ENCODE measurements around the gene UCHL5.

Gene UCHL5

GRCh38 chr1:192978195-192978710 lies 80.9 kb downstream of the UCHL5 start:
- WGBS: 91% methylated on average over 8 of the region's 8 CpGs
- no peaks in the 10 kb centered on the region for H3K36me3 ChIP-seq (ENCODE audit: insufficient read depth, low read length)
- H3K9me3 ChIP-seq (ENCODE audit: insufficient read depth, low read depth, low read length): no peaks in the 10 kb centered on the region
- H3K9ac ChIP-seq (ENCODE audit: low read depth, low read length): no peak overlapping the region
- H3K27me3 ChIP-seq (ENCODE audit: insufficient read depth, low read length): no peaks in the 10 kb centered on the region
- H3K4me1 ChIP-seq (ENCODE audit: insufficient read depth, low read length): peaks cover 9% of the 10 kb centered on the region; the same call in 1 of the 2 replicates
- no peak overlapping the region for H3K4me3 ChIP-seq (ENCODE audit: low read length)
- H3K27ac ChIP-seq (ENCODE audit: low read depth, low read length): no peak overlapping the region

- Histone ChIP-seq H3K27ac (ENCODE audit: low read depth, low read length) (no peak overlapping the region), H3K4me3 (ENCODE audit: low read length) (no peak overlapping the region), H3K27me3 (ENCODE audit: insufficient read depth, low read length) (no peaks in the 10 kb centered on the region), H3K36me3 (ENCODE audit: insufficient read depth, low read length) (no peaks in the 10 kb centered on the region), H3K9me3 (ENCODE audit: insufficient read depth, low read depth, low read length) (no peaks in the 10 kb centered on the region), H3K9ac (ENCODE audit: low read depth, low read length) (no peak overlapping the region), H3K4me1 (ENCODE audit: insufficient read depth, low read length) (peaks cover 6% of the 10 kb centered on the region; the same call in 1 of the 2 replicates)
- 80% methylated on average over 8 of the region's 8 CpGs for WGBS
Measured at GRCh38 chr1:192977089-192977706, 82.0 kb downstream of the UCHL5 start.

- Histone ChIP-seq H3K9me3 (ENCODE audit: insufficient read depth, low read depth, low read length) (no peaks in the 10 kb centered on the region), H3K27me3 (ENCODE audit: insufficient read depth, low read length) (no peaks in the 10 kb centered on the region), H3K36me3 (ENCODE audit: insufficient read depth, low read length) (no peaks in the 10 kb centered on the region), H3K9ac (ENCODE audit: low read depth, low read length) (no peak overlapping the region), H3K4me3 (ENCODE audit: low read length) (no peak overlapping the region), H3K4me1 (ENCODE audit: insufficient read depth, low read length) (peaks cover 6% of the 10 kb centered on the region; the same call in 1 of the 2 replicates), H3K27ac (ENCODE audit: low read depth, low read length) (no peak overlapping the region)
- 62% methylated on average over 1 of the region's 2 CpGs for WGBS
Measured at GRCh38 chr1:192976576-192976975, 82.6 kb downstream of the UCHL5 start.

GRCh38 chr1:192974701-192975100 lies 84.5 kb downstream of the UCHL5 start:
- H3K27ac ChIP-seq (ENCODE audit: low read depth, low read length): no peak overlapping the region
- peaks cover 6% of the 10 kb centered on the region; the same call in 1 of the 2 replicates for H3K4me1 ChIP-seq (ENCODE audit: insufficient read depth, low read length)
- H3K36me3 ChIP-seq (ENCODE audit: insufficient read depth, low read length): no peaks in the 10 kb centered on the region
- H3K27me3 ChIP-seq (ENCODE audit: insufficient read depth, low read length): no peaks in the 10 kb centered on the region
- no peak overlapping the region for H3K4me3 ChIP-seq (ENCODE audit: low read length)
- no peaks in the 10 kb centered on the region for H3K9me3 ChIP-seq (ENCODE audit: insufficient read depth, low read depth, low read length)
- H3K9ac ChIP-seq (ENCODE audit: low read depth, low read length): no peak overlapping the region

GRCh38 chr1:192973988-192974387 lies 85.2 kb downstream of the UCHL5 start:
- H3K4me3 ChIP-seq (ENCODE audit: low read length): no peak overlapping the region
- WGBS: 98% methylated on average over 2 of the region's 2 CpGs
- H3K4me1 ChIP-seq (ENCODE audit: insufficient read depth, low read length): peaks cover 6% of the 10 kb centered on the region; the same call in 1 of the 2 replicates
- H3K9me3 ChIP-seq (ENCODE audit: insufficient read depth, low read depth, low read length): no peaks in the 10 kb centered on the region
- H3K27me3 ChIP-seq (ENCODE audit: insufficient read depth, low read length): no peaks in the 10 kb centered on the region
- H3K9ac ChIP-seq (ENCODE audit: low read depth, low read length): no peak overlapping the region
- no peak overlapping the region for H3K27ac ChIP-seq (ENCODE audit: low read depth, low read length)
- H3K36me3 ChIP-seq (ENCODE audit: insufficient read depth, low read length): no peaks in the 10 kb centered on the region

GRCh38 chr1:192973202-192973601 lies 86.0 kb downstream of the UCHL5 start:
- no peak overlapping the region for H3K4me3 ChIP-seq (ENCODE audit: low read length)
- peaks cover 6% of the 10 kb centered on the region; the same call in 1 of the 2 replicates for H3K4me1 ChIP-seq (ENCODE audit: insufficient read depth, low read length)
- H3K9ac ChIP-seq (ENCODE audit: low read depth, low read length): no peak overlapping the region
- no peaks in the 10 kb centered on the region for H3K9me3 ChIP-seq (ENCODE audit: insufficient read depth, low read depth, low read length)
- H3K27ac ChIP-seq (ENCODE audit: low read depth, low read length): no peak overlapping the region
- 91% methylated on average over 1 of the region's 1 CpG for WGBS
- no peaks in the 10 kb centered on the region for H3K27me3 ChIP-seq (ENCODE audit: insufficient read depth, low read length)
- H3K36me3 ChIP-seq (ENCODE audit: insufficient read depth, low read length): no peaks in the 10 kb centered on the region

- Histone ChIP-seq H3K4me3 (ENCODE audit: low read length) (no peak overlapping the region), H3K27ac (ENCODE audit: low read depth, low read length) (no peak overlapping the region), H3K4me1 (ENCODE audit: insufficient read depth, low read length) (no peaks in the 10 kb centered on the region), H3K27me3 (ENCODE audit: insufficient read depth, low read length) (no peaks in the 10 kb centered on the region), H3K36me3 (ENCODE audit: insufficient read depth, low read length) (no peaks in the 10 kb centered on the region), H3K9ac (ENCODE audit: low read depth, low read length) (no peak overlapping the region), H3K9me3 (ENCODE audit: insufficient read depth, low read depth, low read length) (no peaks in the 10 kb centered on the region)
- WGBS: 100% methylated on average over 1 of the region's 1 CpG
Measured at GRCh38 chr1:192969091-192969490, 90.1 kb downstream of the UCHL5 start.

DNA sequence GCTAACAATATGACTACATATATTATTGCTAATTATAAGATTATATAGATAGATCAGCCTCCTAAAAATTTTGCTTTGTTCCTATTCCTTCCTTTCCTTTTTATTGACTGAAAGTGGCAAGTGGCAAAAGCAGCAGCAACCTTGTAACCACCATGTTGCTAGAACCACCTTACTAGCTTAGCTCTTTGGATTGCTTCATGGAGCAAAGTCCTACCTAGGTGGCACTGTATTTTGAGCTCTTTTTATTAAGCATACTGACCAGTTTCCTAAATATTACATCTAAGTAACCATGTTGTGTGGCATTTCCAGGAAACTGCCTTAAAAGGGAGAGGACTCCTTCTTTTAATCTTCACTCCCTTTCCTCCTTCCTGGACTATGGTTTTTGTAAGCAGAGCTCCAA lies 90.8 kb downstream of the UCHL5 start:
- H3K27ac ChIP-seq (ENCODE audit: low read depth, low read length): no peak overlapping the region
- H3K9me3 ChIP-seq (ENCODE audit: insufficient read depth, low read depth, low read length): no peaks in the 10 kb centered on the region
- no peaks in the 10 kb centered on the region for H3K27me3 ChIP-seq (ENCODE audit: insufficient read depth, low read length)
- H3K36me3 ChIP-seq (ENCODE audit: insufficient read depth, low read length): no peaks in the 10 kb centered on the region
- H3K4me1 ChIP-seq (ENCODE audit: insufficient read depth, low read length): no peaks in the 10 kb centered on the region
- H3K4me3 ChIP-seq (ENCODE audit: low read length): no peak overlapping the region
- no peak overlapping the region for H3K9ac ChIP-seq (ENCODE audit: low read depth, low read length)

- Histone ChIP-seq H3K36me3 (ENCODE audit: insufficient read depth, low read length) (no peaks in the 10 kb centered on the region), H3K9ac (ENCODE audit: low read depth, low read length) (no peak overlapping the region), H3K4me1 (ENCODE audit: insufficient read depth, low read length) (no peaks in the 10 kb centered on the region), H3K9me3 (ENCODE audit: insufficient read depth, low read depth, low read length) (no peaks in the 10 kb centered on the region), H3K27me3 (ENCODE audit: insufficient read depth, low read length) (no peaks in the 10 kb centered on the region), H3K4me3 (ENCODE audit: low read length) (no peak overlapping the region), H3K27ac (ENCODE audit: low read depth, low read length) (no peak overlapping the region)
- WGBS: 60% methylated on average over 1 of the region's 1 CpG
Measured at GRCh38 chr1:192967901-192968300, 91.3 kb downstream of the UCHL5 start.

- Histone ChIP-seq H3K9ac (ENCODE audit: low read depth, low read length) (no peak overlapping the region), H3K4me3 (ENCODE audit: low read length) (no peak overlapping the region), H3K27me3 (ENCODE audit: insufficient read depth, low read length) (no peaks in the 10 kb centered on the region), H3K36me3 (ENCODE audit: insufficient read depth, low read length) (no peaks in the 10 kb centered on the region), H3K9me3 (ENCODE audit: insufficient read depth, low read depth, low read length) (no peaks in the 10 kb centered on the region), H3K4me1 (ENCODE audit: insufficient read depth, low read length) (no peaks in the 10 kb centered on the region), H3K27ac (ENCODE audit: low read depth, low read length) (no peak overlapping the region)
- 94% methylated on average over 2 of the region's 2 CpGs for WGBS
Measured at GRCh38 chr1:192967211-192967877, 91.8 kb downstream of the UCHL5 start.

DNA sequence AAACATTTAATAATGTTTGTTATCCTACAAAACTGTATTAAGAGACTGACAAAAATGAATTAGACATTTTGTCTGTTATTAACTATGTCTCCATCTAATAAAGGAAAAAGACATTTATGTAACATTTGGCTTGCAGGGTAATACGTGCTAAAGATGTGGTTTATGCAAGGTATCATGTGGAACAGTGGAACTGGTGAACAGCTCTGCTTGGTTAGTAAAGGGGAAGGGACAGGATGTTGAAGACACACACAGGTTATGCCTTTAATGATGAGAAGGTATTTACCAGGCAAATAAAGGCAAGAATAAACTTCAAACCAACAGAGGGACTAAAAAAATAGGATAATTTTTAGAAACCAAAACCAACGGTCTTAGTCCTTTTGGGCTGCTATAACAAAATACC lies 93.1 kb downstream of the UCHL5 start:
- no peak overlapping the region for H3K9ac ChIP-seq (ENCODE audit: low read depth, low read length)
- WGBS: 89% methylated on average over 2 of the region's 2 CpGs
- no peaks in the 10 kb centered on the region for H3K4me1 ChIP-seq (ENCODE audit: insufficient read depth, low read length)

More for the DNA sequence above, 93.1 kb downstream of the UCHL5 start:
- no peaks in the 10 kb centered on the region for H3K36me3 ChIP-seq (ENCODE audit: insufficient read depth, low read length)
- H3K4me3 ChIP-seq (ENCODE audit: low read length): no peak overlapping the region
- no peaks in the 10 kb centered on the region for H3K9me3 ChIP-seq (ENCODE audit: insufficient read depth, low read depth, low read length)
- H3K27ac ChIP-seq (ENCODE audit: low read depth, low read length): no peak overlapping the region
- no peaks in the 10 kb centered on the region for H3K27me3 ChIP-seq (ENCODE audit: insufficient read depth, low read length)

Data from HUES64 (cell line).